ENCODE measurements around the gene ZDHHC14.

DNA sequence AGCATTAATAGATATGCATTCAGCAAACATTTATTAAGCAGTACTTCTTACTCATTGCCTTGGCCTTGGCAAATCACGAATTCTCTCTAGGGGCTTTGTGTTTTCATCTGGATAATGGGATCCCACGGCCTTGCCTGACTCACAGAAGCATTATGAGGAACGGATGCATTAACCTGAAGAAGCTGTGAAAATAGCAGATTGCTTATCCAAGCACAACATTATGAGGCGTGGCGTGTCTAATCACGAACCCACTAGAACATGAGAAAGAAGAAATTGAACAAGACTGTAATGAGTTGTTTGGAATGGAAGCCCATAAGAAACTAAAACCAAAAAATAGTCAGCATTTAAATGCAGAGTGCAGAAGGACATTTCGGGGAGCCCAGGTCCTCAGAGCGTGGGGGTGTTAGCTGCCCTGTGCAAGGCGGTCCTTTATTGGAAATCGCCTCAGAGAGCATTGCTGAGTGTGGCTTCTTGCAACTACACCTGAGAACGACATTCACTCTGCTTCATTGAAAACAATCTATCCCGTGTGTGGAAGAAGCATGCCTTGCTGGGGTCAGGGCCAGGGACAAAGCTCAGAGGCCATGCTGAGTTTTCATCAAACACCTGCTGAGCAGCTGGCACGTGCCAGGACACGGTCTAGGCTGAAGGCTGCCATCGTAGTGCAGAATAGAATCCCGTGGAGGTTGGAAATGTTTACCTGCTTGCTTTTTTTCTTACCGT is 179.9 kb downstream of the ZDHHC14 start:
- TF ChIP-seq EP300 (IDR thresholded peaks at IDR 0.05) (no peak), POLR2A (IDR thresholded peaks at IDR 0.05) (no peak), POLR2AphosphoS5 (IDR thresholded peaks at IDR 0.05) (no peak)
- TF ChIP-seq, protein P1, sequence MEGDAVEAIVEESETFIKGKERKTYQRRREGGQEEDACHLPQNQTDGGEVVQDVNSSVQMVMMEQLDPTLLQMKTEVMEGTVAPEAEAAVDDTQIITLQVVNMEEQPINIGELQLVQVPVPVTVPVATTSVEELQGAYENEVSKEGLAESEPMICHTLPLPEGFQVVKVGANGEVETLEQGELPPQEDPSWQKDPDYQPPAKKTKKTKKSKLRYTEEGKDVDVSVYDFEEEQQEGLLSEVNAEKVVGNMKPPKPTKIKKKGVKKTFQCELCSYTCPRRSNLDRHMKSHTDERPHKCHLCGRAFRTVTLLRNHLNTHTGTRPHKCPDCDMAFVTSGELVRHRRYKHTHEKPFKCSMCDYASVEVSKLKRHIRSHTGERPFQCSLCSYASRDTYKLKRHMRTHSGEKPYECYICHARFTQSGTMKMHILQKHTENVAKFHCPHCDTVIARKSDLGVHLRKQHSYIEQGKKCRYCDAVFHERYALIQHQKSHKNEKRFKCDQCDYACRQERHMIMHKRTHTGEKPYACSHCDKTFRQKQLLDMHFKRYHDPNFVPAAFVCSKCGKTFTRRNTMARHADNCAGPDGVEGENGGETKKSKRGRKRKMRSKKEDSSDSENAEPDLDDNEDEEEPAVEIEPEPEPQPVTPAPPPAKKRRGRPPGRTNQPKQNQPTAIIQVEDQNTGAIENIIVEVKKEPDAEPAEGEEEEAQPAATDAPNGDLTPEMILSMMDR (IDR thresholded peaks at IDR 0.05) = no peak
